BE2C (cell line): Measurements from ENCODE around the gene ZNF581.
A peak's percentile ranks its signal among the peaks of the same experiment; 100 is the strongest.

ENCODE experiments used
- DNase-seq: peaks from one replicate; pipeline ENCODE4 v3.0.0-alpha.2; 2020
- H3K27me3 ChIP-seq: fragments of 250-450 bp; sonication (Bioruptor Pico); 2 replicates; pipeline ENCODE4 v1.5.1; 2020; ENCODE audit warnings: mild to moderate bottlenecking
- H3K36me3 ChIP-seq: fragments of 250-450 bp; sonication (Bioruptor Pico); 2 replicates; pipeline ENCODE4 v1.5.1; 2020; ENCODE audit warnings: mild to moderate bottlenecking
- H3K4me1 ChIP-seq: fragments of 250-450 bp; sonication (Bioruptor Pico); 2 replicates; pipeline ENCODE4 v1.5.1; 2020
- H3K4me3 ChIP-seq: 2 replicates; pipeline ENCODE4 v1.5.1; 2011; ENCODE audit warnings: low read depth, low read length
- H3K9me3 ChIP-seq: fragments of 250-450 bp; sonication (Bioruptor Pico); 2 replicates; pipeline ENCODE4 v1.5.1; 2020
- TF ChIP-seq, protein P1 (sequence below): IDR thresholded peaks from 2 replicates; pipeline ENCODE4 v1.5.1; 2012; ENCODE audit warnings: mild to moderate bottlenecking, low read depth, low read length

The ZNF581 gene

DNA sequence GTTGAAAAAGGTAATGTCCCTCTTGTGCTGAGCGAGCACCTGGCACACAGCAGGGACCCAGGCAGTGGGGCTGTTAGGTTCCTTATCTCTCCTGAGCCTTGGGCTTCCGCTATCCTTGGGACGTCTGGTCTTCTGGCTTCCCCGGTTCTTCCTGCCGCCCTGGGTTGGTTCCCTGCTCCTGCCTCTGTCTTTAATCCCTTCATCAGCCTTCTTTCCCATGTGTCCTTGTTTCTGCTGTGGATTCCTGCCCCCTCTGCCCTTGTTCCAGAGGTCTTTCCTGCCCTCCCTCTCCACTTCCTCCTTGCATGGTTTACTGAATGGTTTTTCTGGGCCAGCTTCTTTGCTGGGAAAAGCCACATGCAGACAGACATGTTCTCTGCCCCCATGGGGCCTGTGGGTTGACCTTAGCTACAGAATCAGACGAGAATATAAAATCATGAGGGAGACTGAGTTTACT lies 34.2 kb downstream of the ZNF581 start:
- H3K4me1 ChIP-seq, result peaks cover 19% of the 10 kb centered on the region
- no peaks in the 10 kb centered on the region for H3K9me3 ChIP-seq
- peak overlapping the region; percentile 95 for H3K4me3 ChIP-seq
- peak; percentile 56 for DNase-seq
- H3K27me3 ChIP-seq, result no peaks in the 10 kb centered on the region
- peaks cover 59% of the 10 kb centered on the region for H3K36me3 ChIP-seq
- TF ChIP-seq, protein P1, sequence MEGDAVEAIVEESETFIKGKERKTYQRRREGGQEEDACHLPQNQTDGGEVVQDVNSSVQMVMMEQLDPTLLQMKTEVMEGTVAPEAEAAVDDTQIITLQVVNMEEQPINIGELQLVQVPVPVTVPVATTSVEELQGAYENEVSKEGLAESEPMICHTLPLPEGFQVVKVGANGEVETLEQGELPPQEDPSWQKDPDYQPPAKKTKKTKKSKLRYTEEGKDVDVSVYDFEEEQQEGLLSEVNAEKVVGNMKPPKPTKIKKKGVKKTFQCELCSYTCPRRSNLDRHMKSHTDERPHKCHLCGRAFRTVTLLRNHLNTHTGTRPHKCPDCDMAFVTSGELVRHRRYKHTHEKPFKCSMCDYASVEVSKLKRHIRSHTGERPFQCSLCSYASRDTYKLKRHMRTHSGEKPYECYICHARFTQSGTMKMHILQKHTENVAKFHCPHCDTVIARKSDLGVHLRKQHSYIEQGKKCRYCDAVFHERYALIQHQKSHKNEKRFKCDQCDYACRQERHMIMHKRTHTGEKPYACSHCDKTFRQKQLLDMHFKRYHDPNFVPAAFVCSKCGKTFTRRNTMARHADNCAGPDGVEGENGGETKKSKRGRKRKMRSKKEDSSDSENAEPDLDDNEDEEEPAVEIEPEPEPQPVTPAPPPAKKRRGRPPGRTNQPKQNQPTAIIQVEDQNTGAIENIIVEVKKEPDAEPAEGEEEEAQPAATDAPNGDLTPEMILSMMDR, result no peak

DNA sequence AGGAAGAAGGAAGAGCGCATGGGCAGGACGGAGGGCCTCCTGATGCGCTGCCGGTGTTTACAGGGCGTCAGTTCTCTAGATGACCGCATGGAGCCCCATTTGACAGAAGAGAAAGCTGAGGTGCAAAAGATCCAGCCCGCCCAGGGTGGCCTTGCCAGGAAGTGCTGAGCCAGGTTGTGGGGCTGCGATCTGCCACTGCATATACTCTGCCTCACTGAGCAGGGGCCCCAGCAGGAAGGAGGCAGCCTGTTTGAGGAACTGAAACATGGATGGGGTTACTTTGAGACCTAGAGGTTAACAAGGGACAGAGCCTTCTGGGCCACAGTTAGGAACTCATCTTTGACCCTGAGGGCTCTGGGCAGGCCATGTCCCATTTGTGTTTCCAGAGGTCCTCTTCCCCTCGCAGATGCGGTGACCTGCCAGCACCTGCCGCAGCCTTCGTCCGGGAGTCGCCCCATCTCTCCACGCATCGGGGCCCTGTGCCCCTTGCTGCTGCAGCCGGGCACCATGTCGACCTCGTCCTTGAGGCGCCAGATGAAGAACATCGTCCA lies 34.7 kb downstream of the ZNF581 start:
- TF ChIP-seq, protein P1, result no peak
- peaks cover 19% of the 10 kb centered on the region for H3K4me1 ChIP-seq
- no peaks in the 10 kb centered on the region for H3K27me3 ChIP-seq
- H3K9me3 ChIP-seq, result no peaks in the 10 kb centered on the region
- DNase-seq, result peak; percentile 5
- peaks cover 63% of the 10 kb centered on the region for H3K36me3 ChIP-seq
- H3K4me3 ChIP-seq, result peak overlapping the region; percentile 95; the same call in 1 of the 2 replicates

- no peaks in the 10 kb centered on the region for H3K9me3 ChIP-seq
- TF ChIP-seq, protein P1, result no peak
- H3K27me3 ChIP-seq, result no peaks in the 10 kb centered on the region
- peaks cover 14% of the 10 kb centered on the region for H3K4me1 ChIP-seq
- DNase-seq, result peak; percentile 5
- H3K4me3 ChIP-seq, result no peak overlapping the region
- H3K36me3 ChIP-seq, result peaks cover 67% of the 10 kb centered on the region
These were observed 36.2 kb downstream of the ZNF581 start for GRCh38 chr19:55679343-55680257.

- Histone ChIP-seq H3K9me3 (no peaks in the 10 kb centered on the region), H3K4me3 (no peak overlapping the region), H3K4me1 (peaks cover 14% of the 10 kb centered on the region), H3K36me3 (peaks cover 74% of the 10 kb centered on the region), H3K27me3 (no peaks in the 10 kb centered on the region)
- DNase-seq, result no peak
- TF ChIP-seq, protein P1, result no peak
These were observed 37.1 kb downstream of the ZNF581 start for GRCh38 chr19:55680339-55681130.

DNA sequence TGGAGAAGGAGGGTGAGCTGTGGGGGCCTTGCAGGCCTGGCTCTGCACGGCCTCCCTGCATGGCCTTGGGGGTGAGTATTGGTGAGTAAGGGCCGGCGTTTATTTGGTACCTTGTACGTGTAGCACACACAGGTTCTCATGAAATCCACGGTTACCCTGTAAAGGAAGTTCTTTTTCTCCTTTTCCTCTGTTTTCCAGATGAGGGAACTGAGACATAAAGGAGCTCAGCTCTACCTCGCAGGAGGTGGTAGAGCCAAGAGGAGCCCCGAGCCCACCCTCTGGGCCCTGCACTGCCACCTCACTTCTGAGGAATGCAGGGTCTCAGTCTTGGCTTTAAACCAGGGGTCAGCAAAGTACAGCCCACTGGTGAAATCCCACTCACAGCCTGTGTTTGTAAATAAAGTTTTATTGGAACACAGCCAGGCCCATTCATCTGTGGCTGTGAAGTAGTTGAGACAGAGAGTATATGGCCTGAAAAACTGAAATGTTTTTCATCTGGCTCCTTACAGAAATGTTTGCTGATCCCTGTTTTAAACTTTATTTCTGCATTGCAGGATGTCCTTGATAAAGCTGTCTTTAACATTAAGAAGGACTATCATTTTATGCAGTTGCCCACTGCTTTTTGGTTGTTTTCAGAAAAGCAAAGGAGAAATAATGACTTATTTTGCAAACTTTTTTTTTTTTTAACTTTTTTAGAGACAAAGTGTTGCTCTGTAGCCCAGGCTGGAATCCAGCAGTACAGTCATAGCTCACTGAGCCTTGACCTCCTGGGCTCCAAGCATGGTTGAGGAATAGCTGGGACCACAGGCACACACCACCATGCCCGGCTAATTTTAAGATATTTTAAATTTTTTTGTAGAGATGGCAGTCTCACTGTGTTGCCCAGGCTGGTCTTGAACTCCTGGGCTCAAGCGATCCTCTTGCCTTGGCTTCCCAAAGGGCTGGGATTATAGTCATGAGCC lies 38.0 kb downstream of the ZNF581 start:
- TF ChIP-seq, protein P1, result no peak
- Histone ChIP-seq H3K27me3 (no peaks in the 10 kb centered on the region), H3K4me3 (no peak overlapping the region), H3K36me3 (peaks cover 83% of the 10 kb centered on the region), H3K4me1 (peaks cover 14% of the 10 kb centered on the region), H3K9me3 (no peaks in the 10 kb centered on the region)
- DNase-seq, result no peak
